ENCODE measurements around the gene MOV10L1. TPM values are rescaled to one million over a fixed set of nuclear protein-coding genes. Genes with fewer than 3 reads are reported as not detected.
A peak's percentile ranks its signal among the peaks of the same experiment; 100 is the strongest.

MOV10L1 gene
- total and polyA plus RNA-seq, 12 donors = 0.16 to 0.42 (median 0.26) TPM; not detected in 8

DNA sequence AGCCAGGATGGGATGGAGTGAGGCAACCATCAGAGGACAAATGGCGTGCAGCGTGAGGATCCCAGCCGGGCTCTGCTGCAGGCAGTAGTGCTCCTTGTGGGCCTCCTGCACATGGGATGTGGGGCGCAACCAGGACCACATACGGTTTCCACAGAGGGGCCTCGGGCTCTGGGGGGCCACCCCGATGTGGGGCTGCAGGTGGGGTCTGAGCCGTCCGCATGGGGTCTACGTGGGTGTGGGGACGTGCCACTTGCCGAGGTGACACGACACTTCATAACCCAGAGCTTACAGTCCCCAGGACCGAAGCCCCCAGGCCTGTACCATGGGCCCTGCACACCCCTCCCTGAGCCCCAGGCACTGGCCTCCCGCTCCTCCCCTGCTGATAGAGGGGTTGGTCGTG is 42.5 kb upstream of the MOV10L1 start:
- Histone ChIP-seq H3K9me3 (peaks cover 0 to 7% (median 0%) of the 10 kb centered on the region in 11 donors), H3K27ac (no peak overlapping the region), H3K4me1 (no peaks in the 10 kb centered on the region), H3K36me3 (no peaks in the 10 kb centered on the region), H3K27me3 (peaks cover 0 to 36% (median 6%) of the 10 kb centered on the region in 7 donors), H3K4me3 (no peak overlapping the region)
- no peak for TF ChIP-seq CTCF (IDR thresholded peaks at IDR 0.05)
- WGBS, 2 donors = 88 to 91% methylated on average over 16 of the region's 16 CpGs
- intact Hi-C loops (cut with DNase I) = no loop called here
- DNase-seq = no peak
- ATAC-seq = no peak

GRCh38 chr22:50048061-50048765 is 41.6 kb upstream of the MOV10L1 start:
- Histone ChIP-seq H3K4me1 (no peaks in the 10 kb centered on the region), H3K4me3 (no peak overlapping the region), H3K27ac (no peak overlapping the region), H3K9me3 (peaks cover 0 to 15% (median 0%) of the 10 kb centered on the region in 11 donors), H3K36me3 (no peaks in the 10 kb centered on the region), H3K27me3 (peaks cover 0 to 36% (median 6%) of the 10 kb centered on the region in 7 donors)
- DNase-seq (no peak), ATAC-seq (no peak)
- WGBS, 2 donors = 82 to 86% methylated on average over 12 of the region's 12 CpGs
- intact Hi-C loops (cut with DNase I) = no loop called here
- TF ChIP-seq CTCF (IDR thresholded peaks at IDR 0.05) = no peak

- no peaks in the 10 kb centered on the region for H3K36me3 ChIP-seq
- H3K4me1 ChIP-seq = no peaks in the 10 kb centered on the region
- peaks cover 0 to 21% (median 0%) of the 10 kb centered on the region in 11 donors for H3K9me3 ChIP-seq
- DNase-seq (no peak), ATAC-seq (peak in 1 of 8 donors; percentile 28)
- no peak overlapping the region for H3K4me3 ChIP-seq
- 87 to 90% methylated on average over 17 of the region's 17 CpGs for WGBS, 2 donors
- intact Hi-C loops (cut with DNase I) = no loop called here
- H3K27me3 ChIP-seq = peaks cover 0 to 36% (median 6%) of the 10 kb centered on the region in 7 donors
- H3K27ac ChIP-seq = no peak overlapping the region
- TF ChIP-seq CTCF (IDR thresholded peaks at IDR 0.05) = no peak
Observed at GRCh38 chr22:50048836-50049235, 41.0 kb upstream of the MOV10L1 start.

DNA sequence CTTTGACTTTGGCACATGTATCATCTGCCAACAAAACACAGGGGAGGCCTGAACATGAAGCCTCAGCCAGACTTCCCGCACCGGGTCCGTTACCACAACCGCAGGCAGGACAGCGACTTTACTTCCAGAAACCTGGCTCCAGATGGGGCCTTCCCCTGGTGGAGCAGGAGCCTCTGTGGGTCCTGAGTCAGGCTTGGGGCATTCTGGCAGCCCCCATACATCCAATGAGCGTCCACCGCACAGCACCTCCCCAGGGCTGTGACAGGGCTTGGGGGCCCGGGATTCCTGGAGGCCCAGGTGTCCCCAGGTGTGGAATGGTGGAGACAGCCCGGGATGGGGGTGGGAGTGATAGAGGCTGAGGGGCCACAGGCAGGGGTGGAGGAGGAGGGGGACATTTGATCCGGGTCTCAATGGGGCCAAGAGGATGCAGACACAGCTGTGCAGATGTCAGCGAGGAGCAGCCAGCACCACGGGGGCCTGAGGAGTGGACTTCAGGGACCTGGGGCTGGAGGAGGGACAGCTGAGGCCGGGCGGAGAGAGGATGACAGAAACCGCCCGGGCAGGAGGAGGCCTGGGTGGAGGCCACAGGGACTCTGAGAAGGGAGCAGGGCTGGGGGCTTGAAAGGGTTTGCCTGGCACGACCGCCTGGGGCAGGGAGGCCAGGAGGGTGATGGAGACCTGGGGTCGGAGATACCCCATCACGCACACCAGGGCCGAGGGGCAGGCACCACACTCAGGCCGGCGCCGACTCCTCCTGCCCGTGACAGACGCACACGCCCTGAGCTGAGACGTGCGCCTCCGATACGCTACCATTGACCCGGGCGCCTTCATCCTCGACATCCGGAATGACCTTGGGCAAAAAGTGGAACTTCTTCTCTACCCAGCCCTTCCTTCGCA is 40.3 kb upstream of the MOV10L1 start:
- H3K27me3 ChIP-seq = peaks cover 0 to 34% (median 6%) of the 10 kb centered on the region in 7 donors
- ATAC-seq = no peak
- no peak for DNase-seq
- intact Hi-C loops (cut with DNase I) = no loop called here
- whole genome bisulfite sequencing, 2 donors = 83 to 88% methylated on average over 36 of the region's 36 CpGs
- TF ChIP-seq CTCF (IDR thresholded peaks at IDR 0.05) = no peak
- H3K36me3 ChIP-seq = no peaks in the 10 kb centered on the region
- H3K9me3 ChIP-seq = peaks cover 0 to 28% (median 2%) of the 10 kb centered on the region in 11 donors
- H3K4me1 ChIP-seq = no peaks in the 10 kb centered on the region
- no peak overlapping the region for H3K27ac ChIP-seq
- H3K4me3 ChIP-seq = no peak overlapping the region

Measured in heart right ventricle (tissue), 16 donors.